Measurements from ENCODE around the gene CLINT1. TPM values are rescaled to one million over a fixed set of nuclear protein-coding genes. Genes with fewer than 3 reads are reported as not detected.
"Not testable (repeated sequence)": the region's sequence is repeated elsewhere in the genome, so short reads cannot be mapped to it uniquely, and the experiment has no call there.

CLINT1 gene
- total RNA-seq, 4 donors from 2014 or later = 112 to 220 (median 136) TPM

- Histone ChIP-seq H3K27ac (no peak overlapping the region), H3K4me3 (no peak overlapping the region), H3K9me3 (no peaks in the 10 kb centered on the region), H3K27me3 (no peaks in the 10 kb centered on the region), H3K4me1 (peaks cover 11% of the 10 kb centered on the region), H3K36me3 (no peaks in the 10 kb centered on the region)
- TF ChIP-seq POLR2AphosphoS5 (IDR thresholded peaks at IDR 0.05) (no peak), POLR2A (IDR thresholded peaks at IDR 0.05) (no peak)
- TF ChIP-seq, protein P1, sequence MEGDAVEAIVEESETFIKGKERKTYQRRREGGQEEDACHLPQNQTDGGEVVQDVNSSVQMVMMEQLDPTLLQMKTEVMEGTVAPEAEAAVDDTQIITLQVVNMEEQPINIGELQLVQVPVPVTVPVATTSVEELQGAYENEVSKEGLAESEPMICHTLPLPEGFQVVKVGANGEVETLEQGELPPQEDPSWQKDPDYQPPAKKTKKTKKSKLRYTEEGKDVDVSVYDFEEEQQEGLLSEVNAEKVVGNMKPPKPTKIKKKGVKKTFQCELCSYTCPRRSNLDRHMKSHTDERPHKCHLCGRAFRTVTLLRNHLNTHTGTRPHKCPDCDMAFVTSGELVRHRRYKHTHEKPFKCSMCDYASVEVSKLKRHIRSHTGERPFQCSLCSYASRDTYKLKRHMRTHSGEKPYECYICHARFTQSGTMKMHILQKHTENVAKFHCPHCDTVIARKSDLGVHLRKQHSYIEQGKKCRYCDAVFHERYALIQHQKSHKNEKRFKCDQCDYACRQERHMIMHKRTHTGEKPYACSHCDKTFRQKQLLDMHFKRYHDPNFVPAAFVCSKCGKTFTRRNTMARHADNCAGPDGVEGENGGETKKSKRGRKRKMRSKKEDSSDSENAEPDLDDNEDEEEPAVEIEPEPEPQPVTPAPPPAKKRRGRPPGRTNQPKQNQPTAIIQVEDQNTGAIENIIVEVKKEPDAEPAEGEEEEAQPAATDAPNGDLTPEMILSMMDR (IDR thresholded peaks at IDR 0.05) = no peak
- 84% methylated on average over 17 of the region's 27 CpGs for WGBS
- DNase-seq (ENCODE audit: low spot score in 2 of 2) = no peak
Measured at GRCh38 chr5:157886796-157887380, 27.9 kb upstream of the CLINT1 start.

- H3K27ac ChIP-seq; H3K4me3 ChIP-seq; H3K36me3 ChIP-seq; DNase-seq (ENCODE audit: low spot score in 2 of 2); H3K9me3 ChIP-seq; H3K27me3 ChIP-seq: not testable (repeated sequence)
- WGBS = 59% methylated on average over 1 of the region's 1 CpG
- H3K4me1 ChIP-seq = peaks cover 11% of the 10 kb centered on the region
Measured at GRCh38 chr5:157885051-157885450, 26.1 kb upstream of the CLINT1 start.

- not testable (repeated sequence) for H3K27ac ChIP-seq; H3K36me3 ChIP-seq; DNase-seq (ENCODE audit: low spot score in 2 of 2); H3K4me1 ChIP-seq; H3K27me3 ChIP-seq; H3K4me3 ChIP-seq; H3K9me3 ChIP-seq
- WGBS = 88% methylated on average over 7 of the region's 7 CpGs
Measured at GRCh38 chr5:157881498-157881897, 22.6 kb upstream of the CLINT1 start.

DNA sequence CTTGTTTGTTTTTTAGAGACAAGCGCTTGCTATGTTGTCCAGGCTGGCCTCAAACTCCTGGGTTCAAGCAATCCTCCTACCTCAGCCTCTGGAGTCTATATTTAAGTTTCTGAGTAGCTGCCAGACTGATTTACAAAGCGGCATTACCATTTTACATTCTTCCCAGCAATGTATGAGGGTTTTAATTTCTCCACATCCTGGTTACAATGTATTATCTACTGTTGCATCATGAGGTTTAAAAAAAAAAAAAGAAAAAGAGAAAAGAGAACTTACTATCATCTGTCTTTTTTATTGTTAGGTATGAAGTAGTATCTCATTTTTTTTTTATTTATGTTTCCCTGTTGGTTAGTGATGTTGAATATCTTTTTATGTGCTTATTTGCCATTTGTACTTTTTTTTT lies 18.9 kb upstream of the CLINT1 start:
- 92% methylated on average over 2 of the region's 2 CpGs for WGBS
- Histone ChIP-seq H3K4me3 (no peak overlapping the region), H3K27me3 (no peaks in the 10 kb centered on the region), H3K36me3 (no peaks in the 10 kb centered on the region), H3K4me1 (no peaks in the 10 kb centered on the region), H3K27ac (no peak overlapping the region), H3K9me3 (no peaks in the 10 kb centered on the region)
- TF ChIP-seq POLR2A (IDR thresholded peaks at IDR 0.05) = no peak
- TF ChIP-seq EP300 (IDR thresholded peaks at IDR 0.05) = no peak
- TF ChIP-seq, protein P1 (IDR thresholded peaks at IDR 0.05) = no peak
- TF ChIP-seq POLR2AphosphoS5 (IDR thresholded peaks at IDR 0.05) = no peak
- no peak for DNase-seq (ENCODE audit: low spot score in 2 of 2)

DNA sequence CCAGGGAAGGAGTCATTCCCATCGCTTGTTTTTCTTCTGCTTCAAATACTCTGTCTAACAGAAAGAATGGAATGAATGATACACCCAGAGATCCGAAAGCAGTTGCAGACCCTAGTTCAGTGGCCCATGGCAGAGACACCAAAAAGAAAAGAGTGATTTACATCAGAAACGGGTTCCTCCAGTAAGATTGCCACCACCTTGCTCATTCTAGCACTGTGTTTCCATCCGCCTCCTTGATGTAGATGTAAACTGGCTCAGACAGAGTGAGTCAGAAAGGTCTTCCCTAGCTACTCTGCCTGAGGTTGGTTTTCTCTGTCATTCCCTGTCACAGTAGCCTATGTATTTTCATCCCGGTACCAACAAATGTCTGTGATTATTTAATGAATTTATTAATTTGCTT lies 15.9 kb upstream of the CLINT1 start:
- WGBS = 87% methylated on average over 5 of the region's 5 CpGs
- Histone ChIP-seq H3K27me3 (no peaks in the 10 kb centered on the region), H3K9me3 (no peaks in the 10 kb centered on the region), H3K4me3 (no peak overlapping the region), H3K4me1 (no peaks in the 10 kb centered on the region), H3K36me3 (no peaks in the 10 kb centered on the region), H3K27ac (no peak overlapping the region)
- TF ChIP-seq POLR2AphosphoS5 (IDR thresholded peaks at IDR 0.05) (no peak), POLR2A (IDR thresholded peaks at IDR 0.05) (no peak), EP300 (IDR thresholded peaks at IDR 0.05) (no peak)
- TF ChIP-seq, protein P1 (IDR thresholded peaks at IDR 0.05) = no peak
- no peak for DNase-seq (ENCODE audit: low spot score in 2 of 2)

GRCh38 chr5:157870837-157871834 lies 12.2 kb upstream of the CLINT1 start:
- Histone ChIP-seq H3K4me1 (no peaks in the 10 kb centered on the region), H3K36me3 (no peaks in the 10 kb centered on the region), H3K27ac (no peak overlapping the region), H3K4me3 (no peak overlapping the region), H3K27me3 (no peaks in the 10 kb centered on the region), H3K9me3 (no peaks in the 10 kb centered on the region)
- WGBS = 55% methylated on average over 7 of the region's 7 CpGs
- TF ChIP-seq POLR2A (IDR thresholded peaks at IDR 0.05) (no peak), EP300 (IDR thresholded peaks at IDR 0.05) (no peak), POLR2AphosphoS5 (IDR thresholded peaks at IDR 0.05) (no peak)
- TF ChIP-seq, protein P1 (IDR thresholded peaks at IDR 0.05) = no peak
- no peak for DNase-seq (ENCODE audit: low spot score in 2 of 2)

Data from suprapubic skin (tissue), 4 donors.